HCT116 (cell line): ENCODE measurements around the gene MAST4. TPM values are rescaled to one million over a fixed set of nuclear protein-coding genes. Genes with fewer than 3 reads are reported as not detected.

Source experiments
- ATAC-seq: fragments of 200-7000 bp; cut with Tn5 transposase; 2 replicates; pipeline ENCODE4 v1.9.1; 2020; ENCODE audit warnings: mild to moderate bottlenecking, moderate library complexity
- BruUV-seq: library from RNA; stranded (reverse); fragments of 400-500 nt; replicated peaks from 2 replicates; lab custom pipeline; 2021; lab: Mats Ljungman, UMichigan
- CTCF ChIA-PET: fragments of 300-600 bp; sonication (Branson Sonifier 250); formaldehyde crosslinking; loops from one replicate; lab custom pipeline; 2021; ENCODE audit warnings: antibody characterized with exemption; lab: Charles Lee
- POLR2A ChIA-PET: fragments of 300-600, 350-600 bp; sonication (Branson Sonifier 250); formaldehyde crosslinking; loops from one replicate; lab custom pipeline; 2021; ENCODE audit warnings: antibody characterized with exemption; lab: Charles Lee
- RAD21 ChIA-PET, 2 experiments: fragments of 300-600 bp; sonication (Branson Sonifier 250); formaldehyde crosslinking; loops; one replicate each; lab custom pipeline; 2023; ENCODE audit warnings: low total read pairs in 2 of 2; ENCODE audit not compliant: uncharacterized antibody in 2 of 2, unreplicated experiment in 2 of 2, low non-redundant PET in 1 of 2; lab: Charles Lee
- DNase-seq: peaks from one replicate; pipeline ENCODE4 v3.0.0-alpha.2; 2010; ENCODE audit warnings: low read depth, low spot score
- H2AFZ ChIP-seq: fragments of 200-600 bp; shearing (Covaris generic), sonication (generic); 2 replicates; pipeline ENCODE4 v1.6.1; 2017; ENCODE audit warnings: low read depth, mixed run types, mixed read lengths, antibody characterized with exemption, low read length; ENCODE audit not compliant: poor library complexity, severe bottlenecking
- H3K27ac ChIP-seq: 2 replicates; pipeline ENCODE4 v1.5.1; 2012; ENCODE audit warnings: low read depth, low read length
- H3K27me3 ChIP-seq: fragments of 200-600 bp; sonication (generic); 2 replicates; pipeline ENCODE4 v1.6.1; 2016; ENCODE audit warnings: mixed run types, low read length, mixed read lengths; ENCODE audit not compliant: insufficient read depth
- H3K36me3 ChIP-seq, 2 experiments: fragments of 200-500 bp in 1 of 2; fragments of 200-600 bp in 1 of 2; sonication (Bioruptor generic) in 1 of 2; sonication (generic) in 1 of 2; 2 replicates each; pipeline versions ENCODE4 v1.5.1 to v1.6.1; 2014 to 2016; ENCODE audit warnings: low read length in 2 of 2, inconsistent platforms in 1 of 2, mixed read lengths in 1 of 2, mixed run types in 1 of 2; ENCODE audit not compliant: insufficient read depth in 2 of 2, control insufficient read depth in 1 of 2
- H3K4me1 ChIP-seq, 2 experiments: fragments of 200-600 bp in 1 of 2; sonication (generic) in 1 of 2; 2 replicates each; pipeline versions ENCODE4 v1.5.1 to v1.6.1; 2012 to 2017; ENCODE audit warnings: low read length in 2 of 2, inconsistent platforms in 1 of 2, mild to moderate bottlenecking in 1 of 2, mixed read lengths in 1 of 2, mixed run types in 1 of 2, moderate library complexity in 1 of 2; ENCODE audit not compliant: insufficient read depth in 2 of 2, control insufficient read depth in 1 of 2
- H3K4me2 ChIP-seq: fragments of 200-600 bp; sonication (generic); 2 replicates; pipeline ENCODE4 v1.6.1; 2017; ENCODE audit warnings: mixed run types, low read length, mixed read lengths
- H3K4me3 ChIP-seq, 2 experiments: fragments of 200-600 bp in 1 of 2; sonication (generic) in 1 of 2; replicated peaks in 1 of 2; 2 replicates each; pipeline ENCODE4 v1.5.1; 2011 to 2016; ENCODE audit warnings: low read length in 2 of 2, control low read depth in 1 of 2, low read depth in 1 of 2, mild to moderate bottlenecking in 1 of 2, mixed read lengths in 1 of 2, mixed run types in 1 of 2
- H3K79me2 ChIP-seq: fragments of 200-600 bp; sonication (generic); 2 replicates; pipeline ENCODE4 v1.6.1; 2017; ENCODE audit warnings: mild to moderate bottlenecking, mixed run types, low read length, moderate library complexity, mixed read lengths; ENCODE audit not compliant: insufficient read depth
- H3K9ac ChIP-seq: fragments of 200-600 bp; sonication (generic); 2 replicates; pipeline ENCODE4 v1.6.1; 2016; ENCODE audit warnings: low read length, mixed read lengths
- H3K9me2 ChIP-seq: fragments of 200-600 bp; sonication (generic), shearing (Covaris generic); 2 replicates; pipeline ENCODE4 v1.6.1; 2017; ENCODE audit warnings: mixed run types, mild to moderate bottlenecking, moderate library complexity; ENCODE audit not compliant: insufficient read depth
- H3K9me3 ChIP-seq, 2 experiments: fragments of 200-500 bp in 1 of 2; fragments of 200-600 bp in 1 of 2; sonication (Bioruptor generic) in 1 of 2; sonication (generic) in 1 of 2; 2 replicates each; pipeline ENCODE4 v1.6.1; 2014 to 2017; ENCODE audit warnings: low read length in 2 of 2, mixed read lengths in 2 of 2, inconsistent platforms in 1 of 2, low read depth in 1 of 2, mild to moderate bottlenecking in 1 of 2, mixed run types in 1 of 2, moderate library complexity in 1 of 2; ENCODE audit not compliant: control insufficient read depth in 1 of 2, insufficient read depth in 1 of 2
- H4K20me1 ChIP-seq: fragments of 200-600 bp; sonication (generic), shearing (Covaris generic); 2 replicates; pipeline ENCODE4 v1.6.1; 2017; ENCODE audit warnings: mixed run types, mild to moderate bottlenecking, moderate library complexity; ENCODE audit not compliant: insufficient read depth
- CBX3 ChIP-seq: IDR thresholded peaks from 2 replicates; pipeline ENCODE4 v1.6.1; 2012; ENCODE audit warnings: low read depth
- CEBPB ChIP-seq: IDR thresholded peaks from 2 replicates; pipeline ENCODE4 v1.6.1; 2012; ENCODE audit warnings: low read depth
- EGR1 ChIP-seq: IDR thresholded peaks from 2 replicates; pipeline ENCODE4 v1.6.1; 2012; ENCODE audit warnings: low read depth
- EZH2 ChIP-seq: fragments of 200-600 bp; sonication (generic); IDR thresholded peaks from 2 replicates; pipeline ENCODE4 v1.6.1; 2017; ENCODE audit warnings: antibody characterized with exemption, mixed run types
- EZH2phosphoT487 ChIP-seq: fragments of 200-600 bp; IDR thresholded peaks from 2 replicates; pipeline ENCODE4 v1.6.1; 2018; ENCODE audit warnings: antibody characterized with exemption, borderline replicate concordance
- FOSL1 ChIP-seq: IDR thresholded peaks from 2 replicates; pipeline ENCODE4 v1.6.1; 2012; ENCODE audit warnings: low read depth
- JUND ChIP-seq: IDR thresholded peaks from 2 replicates; pipeline ENCODE4 v1.6.1; 2012
- MAX ChIP-seq: IDR thresholded peaks from 2 replicates; pipeline ENCODE4 v1.6.1; 2012
- POLR2A ChIP-seq: IDR thresholded peaks from 2 replicates; pipeline ENCODE4 v1.7.0; 2011; ENCODE audit warnings: borderline replicate concordance; ENCODE audit not compliant: insufficient read depth, insufficient read length; ENCODE audit errors: extremely low read depth
- SIN3A ChIP-seq: IDR thresholded peaks from 2 replicates; pipeline ENCODE4 v1.6.1; 2012; ENCODE audit warnings: low read depth
- SP1 ChIP-seq: IDR thresholded peaks from 2 replicates; pipeline ENCODE4 v1.6.1; 2012; ENCODE audit warnings: low read depth
- TCF7L2 ChIP-seq: IDR thresholded peaks from 2 replicates; pipeline ENCODE4 v1.7.0; 2011; ENCODE audit warnings: borderline replicate concordance, inconsistent platforms; ENCODE audit not compliant: insufficient read depth, insufficient read length; ENCODE audit errors: extremely low read depth
- ZFX ChIP-seq: fragments of 450-650 bp; IDR thresholded peaks from 2 replicates; pipeline ENCODE4 v1.6.1; 2017
- ZNF274 ChIP-seq: fragments of 200-500 bp; sonication (Bioruptor generic); IDR thresholded peaks from 2 replicates; pipeline ENCODE4 v1.6.1; 2014; ENCODE audit warnings: mild to moderate bottlenecking, low read depth, low read length, inconsistent platforms
- intact Hi-C: fragments of 100-400 bp; cut with micrococcal nuclease; formaldehyde crosslinking; loops from 2 replicates; pipeline ENCODE4 v1.10.0; 2022
- total RNA-seq: library from RNA; stranded (reverse); gene quantifications from one replicate; pipeline ENCODE4 v1.2.1, GENCODE V29; 2021; ENCODE audit not compliant: unreplicated experiment
- TF ChIP-seq, protein P1 (sequence below), 3 experiments: fragments of 200-600 bp in 1 of 3; sonication (generic) in 1 of 3; IDR thresholded peaks in 2 of 3; conservative IDR thresholded peaks in 1 of 3; 2 replicates each; pipeline ENCODE4 v1.5.1; 2012 to 2017; ENCODE audit warnings: low read depth in 2 of 3, low read length in 2 of 3, antibody characterized with exemption in 1 of 3, borderline replicate concordance in 1 of 3, control low read depth in 1 of 3, mild to moderate bottlenecking in 1 of 3, mixed read lengths in 1 of 3, mixed run types in 1 of 3, moderate library complexity in 1 of 3; ENCODE audit not compliant: insufficient read depth in 1 of 3

MAST4 gene
- total RNA-seq, 1 experiment from 2014 or later = 1.1 TPM

DNA sequence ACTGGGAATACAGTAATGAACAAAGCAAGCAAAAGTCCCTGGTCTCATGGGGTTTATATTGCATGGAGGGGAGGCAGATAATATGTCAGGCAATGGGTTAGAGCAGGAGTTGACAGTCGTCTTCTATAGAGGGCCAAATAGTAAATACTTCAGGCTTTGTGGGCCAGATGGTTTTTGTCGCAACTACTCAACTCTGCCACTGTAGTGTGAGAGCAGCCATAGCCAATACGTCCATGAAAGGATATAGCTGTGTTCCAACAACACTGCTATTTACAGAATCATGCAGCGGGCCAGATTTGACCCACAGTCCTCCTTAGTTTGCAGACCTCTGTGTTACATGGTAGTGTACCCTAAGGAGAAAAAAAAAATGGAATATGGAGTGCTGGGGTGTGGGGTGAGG is 25.5 kb downstream of the MAST4 start:
- intact Hi-C loops = no loop called here
- ATAC-seq (no peak), DNase-seq (no peak)
- TF ChIP-seq SP1 (no peak), JUND (no peak), MAX (no peak), TCF7L2 (no peak), POLR2A (no peak), ZFX (no peak), ZNF274 (no peak)
- Histone ChIP-seq H3K9ac (no peak overlapping the region), H3K27me3 (peaks cover 51% of the 10 kb centered on the region), H3K9me2 (no peaks in the 10 kb centered on the region), H3K9me3 (no peaks in the 10 kb centered on the region), H3K27ac (no peak overlapping the region), H3K4me1 (no peaks in the 10 kb centered on the region), H4K20me1 (no peaks in the 10 kb centered on the region), H3K36me3 (no peaks in the 10 kb centered on the region; a peak in 1 of 4 replicates), H3K4me3 (no peak overlapping the region), H3K79me2 (no peaks in the 10 kb centered on the region), H3K4me2 (no peak overlapping the region), H2AFZ (no peak overlapping the region)
- ChIA-PET RAD21 (no interaction called here), POLR2A (no interaction called here), CTCF (no interaction called here)
- BruUV-seq = no TSS peak

GRCh38 chr5:66628561-66628960 is 32.4 kb downstream of the MAST4 start:
- no peak for TF ChIP-seq CBX3
- TF ChIP-seq CEBPB = no peak
- TF ChIP-seq, protein P1, sequence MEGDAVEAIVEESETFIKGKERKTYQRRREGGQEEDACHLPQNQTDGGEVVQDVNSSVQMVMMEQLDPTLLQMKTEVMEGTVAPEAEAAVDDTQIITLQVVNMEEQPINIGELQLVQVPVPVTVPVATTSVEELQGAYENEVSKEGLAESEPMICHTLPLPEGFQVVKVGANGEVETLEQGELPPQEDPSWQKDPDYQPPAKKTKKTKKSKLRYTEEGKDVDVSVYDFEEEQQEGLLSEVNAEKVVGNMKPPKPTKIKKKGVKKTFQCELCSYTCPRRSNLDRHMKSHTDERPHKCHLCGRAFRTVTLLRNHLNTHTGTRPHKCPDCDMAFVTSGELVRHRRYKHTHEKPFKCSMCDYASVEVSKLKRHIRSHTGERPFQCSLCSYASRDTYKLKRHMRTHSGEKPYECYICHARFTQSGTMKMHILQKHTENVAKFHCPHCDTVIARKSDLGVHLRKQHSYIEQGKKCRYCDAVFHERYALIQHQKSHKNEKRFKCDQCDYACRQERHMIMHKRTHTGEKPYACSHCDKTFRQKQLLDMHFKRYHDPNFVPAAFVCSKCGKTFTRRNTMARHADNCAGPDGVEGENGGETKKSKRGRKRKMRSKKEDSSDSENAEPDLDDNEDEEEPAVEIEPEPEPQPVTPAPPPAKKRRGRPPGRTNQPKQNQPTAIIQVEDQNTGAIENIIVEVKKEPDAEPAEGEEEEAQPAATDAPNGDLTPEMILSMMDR (IDR thresholded peaks at IDR 0.05 in 2 of 3, conservative IDR thresholded peaks at IDR 0.05 in 1 of 3; ENCODE audit: borderline replicate concordance in 1 of 3, insufficient read depth in 1 of 3, low read depth in 2 of 3, low read length in 2 of 3) = no peak
- TF ChIP-seq EZH2 = no peak
- no peak for TF ChIP-seq SIN3A
- TF ChIP-seq ZNF274 = no peak
- no peak for TF ChIP-seq FOSL1
- TF ChIP-seq EGR1 = no peak
- no peak for TF ChIP-seq EZH2phosphoT487
- H3K9me2 ChIP-seq = no peaks in the 10 kb centered on the region
- no peak overlapping the region for H3K27ac ChIP-seq
- intact Hi-C loops = no loop called here
- H3K79me2 ChIP-seq = no peaks in the 10 kb centered on the region
- BruUV-seq = no TSS peak
- no peaks in the 10 kb centered on the region for H3K36me3 ChIP-seq
- no peaks in the 10 kb centered on the region for H4K20me1 ChIP-seq
- peaks cover 27% of the 10 kb centered on the region; the same call in 1 of the 2 replicates for H3K27me3 ChIP-seq
- H2AFZ ChIP-seq = no peak overlapping the region
- no peaks in the 10 kb centered on the region for H3K4me1 ChIP-seq
- DNase-seq (no peak), ATAC-seq (no peak)
- RAD21 ChIA-PET = interaction anchor here in 1 of 2 experiments (0.7 kb wide), 1 partner anchor 320 kb away, joined by 4 read pairs; no protein-coding TSS in a partner anchor
- POLR2A ChIA-PET = no interaction called here
- no peak overlapping the region for H3K9ac ChIP-seq
- no peak overlapping the region for H3K4me3 ChIP-seq
- H3K9me3 ChIP-seq = no peaks in the 10 kb centered on the region
- no peak overlapping the region for H3K4me2 ChIP-seq
- CTCF ChIA-PET = no interaction called here
